ENCODE data around the gene SPTB. TPM values are rescaled to one million over a fixed set of nuclear protein-coding genes. Genes with fewer than 3 reads are reported as not detected.

The SPTB gene
- total and polyA plus RNA-seq, 9 of the 15 experiments (the other 6 are each of a cell fraction or from before 2014, with no cell fraction given), result 0.21 to 45.9 (median 11.7) TPM

DNA sequence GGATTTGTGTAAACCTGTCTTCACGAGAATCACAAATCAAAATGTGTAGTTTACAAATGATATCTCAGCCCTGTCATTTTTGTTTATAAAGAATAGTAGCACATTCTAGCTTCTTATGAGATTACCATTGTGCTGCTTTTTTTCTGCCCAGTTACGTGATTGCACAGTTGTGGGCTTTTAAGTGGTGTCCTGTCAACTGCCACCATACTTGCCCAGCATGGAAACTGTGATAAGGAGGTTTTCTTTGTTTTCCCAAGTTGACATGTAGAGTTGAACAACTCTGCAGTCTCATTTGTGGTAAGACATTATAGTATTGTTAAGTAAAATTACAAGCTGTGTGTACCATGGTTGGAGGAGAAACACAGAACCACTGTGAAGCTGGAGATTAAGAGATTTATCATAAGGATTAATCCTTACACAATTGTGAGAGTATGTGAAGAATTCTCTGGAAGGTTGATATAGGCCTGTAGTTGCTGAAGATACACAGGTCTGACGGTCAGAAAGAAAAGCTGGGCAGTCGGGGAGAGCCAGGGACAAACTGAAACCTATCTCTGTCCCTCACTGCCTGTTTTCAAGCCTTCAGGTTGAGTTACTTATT, 46.8 kb upstream of the SPTB start (continued):
- TF ChIP-seq, protein P1, sequence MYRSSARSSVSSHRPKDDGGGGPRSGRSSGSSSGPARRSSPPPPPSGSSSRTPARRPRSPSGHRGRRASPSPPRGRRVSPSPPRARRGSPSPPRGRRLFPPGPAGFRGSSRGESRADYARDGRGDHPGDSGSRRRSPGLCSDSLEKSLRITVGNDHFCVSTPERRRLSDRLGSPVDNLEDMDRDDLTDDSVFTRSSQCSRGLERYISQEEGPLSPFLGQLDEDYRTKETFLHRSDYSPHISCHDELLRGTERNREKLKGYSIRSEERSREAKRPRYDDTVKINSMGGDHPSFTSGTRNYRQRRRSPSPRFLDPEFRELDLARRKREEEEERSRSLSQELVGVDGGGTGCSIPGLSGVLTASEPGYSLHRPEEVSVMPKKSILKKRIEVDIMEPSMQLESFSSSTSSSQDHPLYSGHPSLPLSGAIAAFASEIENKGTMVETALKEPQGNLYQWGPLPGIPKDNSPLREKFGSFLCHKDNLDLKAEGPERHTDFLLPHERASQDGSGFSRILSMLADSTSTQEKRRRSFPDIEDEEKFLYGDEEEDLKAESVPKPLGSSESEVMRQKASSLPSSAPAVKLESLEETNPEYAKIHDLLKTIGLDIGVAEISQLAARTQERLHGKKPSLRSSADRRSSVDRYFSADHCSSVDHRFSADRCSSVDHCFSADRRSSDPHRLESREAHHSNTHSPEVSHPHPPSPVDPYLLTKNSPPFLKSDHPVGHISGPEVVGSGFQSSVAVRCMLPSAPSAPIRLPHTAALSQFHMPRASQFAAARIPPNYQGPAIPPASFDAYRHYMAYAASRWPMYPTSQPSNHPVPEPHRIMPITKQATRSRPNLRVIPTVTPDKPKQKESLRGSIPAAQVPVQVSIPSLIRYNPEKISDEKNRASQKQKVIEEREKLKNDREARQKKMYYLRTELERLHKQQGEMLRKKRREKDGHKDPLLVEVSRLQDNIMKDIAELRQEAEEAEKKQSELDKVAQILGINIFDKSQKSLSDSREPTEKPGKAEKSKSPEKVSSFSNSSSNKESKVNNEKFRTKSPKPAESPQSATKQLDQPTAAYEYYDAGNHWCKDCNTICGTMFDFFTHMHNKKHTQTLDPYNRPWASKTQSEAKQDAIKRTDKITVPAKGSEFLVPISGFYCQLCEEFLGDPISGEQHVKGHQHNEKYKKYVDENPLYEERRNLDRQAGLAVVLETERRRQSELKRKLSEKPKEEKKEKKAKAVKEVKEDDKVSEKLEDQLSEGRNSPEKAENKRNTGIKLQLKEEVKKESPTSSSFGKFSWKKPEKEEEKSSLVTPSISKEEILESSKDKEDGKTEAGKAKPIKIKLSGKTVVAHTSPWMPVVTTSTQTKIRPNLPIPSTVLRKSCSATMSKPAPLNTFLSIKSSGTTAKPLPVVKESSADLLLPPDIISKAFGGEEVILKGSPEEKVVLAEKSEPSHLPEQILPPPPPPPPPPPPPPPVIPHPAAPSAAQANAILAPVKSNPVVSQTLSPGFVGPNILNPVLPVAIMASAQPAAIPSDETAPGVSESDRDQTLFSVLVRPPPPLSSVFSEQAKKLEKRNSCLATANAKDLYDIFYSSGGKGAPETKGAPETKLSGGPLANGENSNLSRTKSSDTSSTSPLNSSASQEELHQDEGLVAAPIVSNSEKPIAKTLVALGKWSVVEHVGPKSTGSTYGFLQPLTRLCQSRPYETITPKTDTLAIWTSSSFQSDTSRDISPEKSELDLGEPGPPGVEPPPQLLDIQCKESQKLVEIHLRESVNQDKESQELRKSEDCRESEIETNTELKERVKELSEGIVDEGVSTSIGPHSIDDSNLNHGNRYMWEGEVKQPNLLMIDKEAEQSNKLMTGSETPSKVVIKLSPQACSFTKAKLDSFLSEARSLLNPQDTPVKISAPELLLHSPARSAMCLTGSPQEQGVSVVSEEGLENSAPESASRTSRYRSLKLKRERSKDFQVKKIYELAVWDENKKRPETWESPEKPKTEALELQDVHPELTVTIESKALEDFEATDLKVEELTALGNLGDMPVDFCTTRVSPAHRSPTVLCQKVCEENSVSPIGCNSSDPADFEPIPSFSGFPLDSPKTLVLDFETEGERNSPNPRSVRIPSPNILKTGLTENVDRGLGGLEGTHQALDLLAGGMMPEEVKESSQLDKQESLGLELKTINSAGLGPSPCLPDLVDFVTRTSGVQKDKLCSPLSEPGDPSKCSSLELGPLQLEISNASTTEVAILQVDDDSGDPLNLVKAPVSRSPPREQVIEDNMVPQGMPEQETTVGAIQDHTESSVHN (IDR thresholded peaks at IDR 0.05; ENCODE audit: borderline replicate concordance in 1 of 2, low read depth in 1 of 2), result no peak
- TF ChIP-seq, protein P2, sequence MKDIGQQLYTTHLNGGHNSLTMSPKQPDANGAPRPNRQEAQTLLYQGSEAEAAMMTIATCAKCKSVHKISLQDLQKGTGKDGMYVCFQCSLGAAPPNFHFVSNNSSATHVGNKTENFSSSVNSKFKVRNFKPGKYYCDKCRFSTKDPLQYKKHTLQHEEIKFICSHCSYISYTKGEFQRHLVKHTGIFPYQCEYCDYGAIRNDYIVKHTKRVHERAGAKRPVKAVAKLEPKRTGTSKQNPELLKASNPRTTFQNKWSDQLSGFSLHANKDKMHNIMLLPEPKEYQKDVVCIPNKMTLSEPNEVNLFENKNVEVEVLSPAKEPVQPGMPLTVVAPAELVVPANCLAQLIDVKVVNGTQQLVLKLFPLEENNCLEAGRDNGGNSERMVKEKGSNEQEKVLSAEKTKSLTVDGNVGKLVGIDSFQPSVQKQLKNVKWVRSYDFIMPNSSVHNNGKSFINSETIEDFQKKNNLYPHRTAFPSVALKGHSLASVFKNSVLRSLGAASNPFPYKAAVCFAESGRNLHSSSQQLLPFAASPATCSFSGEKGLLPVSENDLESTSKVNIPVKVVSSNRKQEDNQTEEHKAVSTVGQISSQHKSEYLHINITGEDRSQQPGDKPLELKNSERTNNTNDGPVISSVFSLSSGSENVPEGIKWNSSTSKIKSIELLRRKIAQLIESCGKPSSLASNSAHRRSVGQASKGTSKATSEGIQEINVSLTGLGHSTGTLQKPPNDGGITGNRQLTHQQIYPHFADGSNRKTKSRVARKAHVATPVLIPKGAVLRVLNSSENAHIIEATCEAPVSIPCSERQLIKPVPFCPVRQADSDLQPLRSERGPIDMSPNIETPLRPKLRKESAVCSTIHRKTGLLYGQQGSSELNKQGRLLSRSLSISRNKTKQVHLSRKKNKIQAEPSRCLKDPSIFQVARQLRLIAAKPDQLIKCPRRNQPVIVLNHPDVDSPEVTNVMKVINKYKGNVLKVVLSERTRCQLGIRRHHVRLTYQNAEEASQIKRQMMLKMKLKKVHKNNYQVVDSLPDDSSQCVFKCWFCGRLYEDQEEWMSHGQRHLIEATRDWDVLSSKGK (CRISPR knock-in tag; IDR thresholded peaks at IDR 0.05), result no peak
- TF ChIP-seq, protein P3, sequence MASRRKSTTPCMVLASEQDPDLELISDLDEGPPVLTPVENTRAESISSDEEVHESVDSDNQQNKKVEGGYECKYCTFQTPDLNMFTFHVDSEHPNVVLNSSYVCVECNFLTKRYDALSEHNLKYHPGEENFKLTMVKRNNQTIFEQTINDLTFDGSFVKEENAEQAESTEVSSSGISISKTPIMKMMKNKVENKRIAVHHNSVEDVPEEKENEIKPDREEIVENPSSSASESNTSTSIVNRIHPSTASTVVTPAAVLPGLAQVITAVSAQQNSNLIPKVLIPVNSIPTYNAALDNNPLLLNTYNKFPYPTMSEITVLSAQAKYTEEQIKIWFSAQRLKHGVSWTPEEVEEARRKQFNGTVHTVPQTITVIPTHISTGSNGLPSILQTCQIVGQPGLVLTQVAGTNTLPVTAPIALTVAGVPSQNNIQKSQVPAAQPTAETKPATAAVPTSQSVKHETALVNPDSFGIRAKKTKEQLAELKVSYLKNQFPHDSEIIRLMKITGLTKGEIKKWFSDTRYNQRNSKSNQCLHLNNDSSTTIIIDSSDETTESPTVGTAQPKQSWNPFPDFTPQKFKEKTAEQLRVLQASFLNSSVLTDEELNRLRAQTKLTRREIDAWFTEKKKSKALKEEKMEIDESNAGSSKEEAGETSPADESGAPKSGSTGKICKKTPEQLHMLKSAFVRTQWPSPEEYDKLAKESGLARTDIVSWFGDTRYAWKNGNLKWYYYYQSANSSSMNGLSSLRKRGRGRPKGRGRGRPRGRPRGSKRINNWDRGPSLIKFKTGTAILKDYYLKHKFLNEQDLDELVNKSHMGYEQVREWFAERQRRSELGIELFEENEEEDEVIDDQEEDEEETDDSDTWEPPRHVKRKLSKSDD (conservative IDR thresholded peaks at IDR 0.05; ENCODE audit: low read length), result no peak
- TF ChIP-seq FIP1L1 (IDR thresholded peaks at IDR 0.05; ENCODE audit: low read depth, low read length, poor library complexity, severe bottlenecking), result no peak
- TF ChIP-seq ZNF143 (CRISPR knock-in tag; IDR thresholded peaks at IDR 0.05), result no peak
- TF ChIP-seq, protein P4, sequence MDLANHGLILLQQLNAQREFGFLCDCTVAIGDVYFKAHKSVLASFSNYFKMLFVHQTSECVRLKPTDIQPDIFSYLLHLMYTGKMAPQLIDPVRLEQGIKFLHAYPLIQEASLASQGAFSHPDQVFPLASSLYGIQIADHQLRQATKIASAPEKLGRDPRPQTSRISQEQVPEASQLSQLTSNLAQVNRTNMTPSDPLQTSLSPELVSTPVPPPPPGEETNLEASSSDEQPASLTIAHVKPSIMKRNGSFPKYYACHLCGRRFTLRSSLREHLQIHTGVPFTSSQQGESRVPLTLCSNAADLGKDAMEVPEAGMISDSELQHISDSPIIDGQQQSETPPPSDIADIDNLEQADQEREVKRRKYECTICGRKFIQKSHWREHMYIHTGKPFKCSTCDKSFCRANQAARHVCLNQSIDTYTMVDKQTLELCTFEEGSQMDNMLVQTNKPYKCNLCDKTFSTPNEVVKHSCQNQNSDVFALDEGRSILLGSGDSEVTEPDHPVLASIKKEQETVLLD (IDR thresholded peaks at IDR 0.05), result no peak
- TF ChIP-seq HDAC3 (IDR thresholded peaks at IDR 0.05; ENCODE audit: borderline replicate concordance, partially characterized antibody), result no peak
- TF ChIP-seq, protein P5, sequence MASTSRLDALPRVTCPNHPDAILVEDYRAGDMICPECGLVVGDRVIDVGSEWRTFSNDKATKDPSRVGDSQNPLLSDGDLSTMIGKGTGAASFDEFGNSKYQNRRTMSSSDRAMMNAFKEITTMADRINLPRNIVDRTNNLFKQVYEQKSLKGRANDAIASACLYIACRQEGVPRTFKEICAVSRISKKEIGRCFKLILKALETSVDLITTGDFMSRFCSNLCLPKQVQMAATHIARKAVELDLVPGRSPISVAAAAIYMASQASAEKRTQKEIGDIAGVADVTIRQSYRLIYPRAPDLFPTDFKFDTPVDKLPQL (IDR thresholded peaks at IDR 0.05; ENCODE audit: extremely low read depth, insufficient read length), result no peak
- no peak for TF ChIP-seq HDAC8 (tag; IDR thresholded peaks at IDR 0.05)

Data from K562 (cell line).